Amniotic epithelial cell (primary cell): Measurements from ENCODE around the gene AXIN1.
A peak's percentile ranks its signal among the peaks of the same experiment; 100 is the strongest.
"Not testable (repeated sequence)": the region's sequence is repeated elsewhere in the genome, so short reads cannot be mapped to it uniquely, and the experiment has no call there.

ENCODE experiments used
- DNase-seq: peaks from one replicate; pipeline ENCODE4 v3.0.0-alpha.2; 2010; ENCODE audit warnings: low read depth

Gene AXIN1

DNA sequence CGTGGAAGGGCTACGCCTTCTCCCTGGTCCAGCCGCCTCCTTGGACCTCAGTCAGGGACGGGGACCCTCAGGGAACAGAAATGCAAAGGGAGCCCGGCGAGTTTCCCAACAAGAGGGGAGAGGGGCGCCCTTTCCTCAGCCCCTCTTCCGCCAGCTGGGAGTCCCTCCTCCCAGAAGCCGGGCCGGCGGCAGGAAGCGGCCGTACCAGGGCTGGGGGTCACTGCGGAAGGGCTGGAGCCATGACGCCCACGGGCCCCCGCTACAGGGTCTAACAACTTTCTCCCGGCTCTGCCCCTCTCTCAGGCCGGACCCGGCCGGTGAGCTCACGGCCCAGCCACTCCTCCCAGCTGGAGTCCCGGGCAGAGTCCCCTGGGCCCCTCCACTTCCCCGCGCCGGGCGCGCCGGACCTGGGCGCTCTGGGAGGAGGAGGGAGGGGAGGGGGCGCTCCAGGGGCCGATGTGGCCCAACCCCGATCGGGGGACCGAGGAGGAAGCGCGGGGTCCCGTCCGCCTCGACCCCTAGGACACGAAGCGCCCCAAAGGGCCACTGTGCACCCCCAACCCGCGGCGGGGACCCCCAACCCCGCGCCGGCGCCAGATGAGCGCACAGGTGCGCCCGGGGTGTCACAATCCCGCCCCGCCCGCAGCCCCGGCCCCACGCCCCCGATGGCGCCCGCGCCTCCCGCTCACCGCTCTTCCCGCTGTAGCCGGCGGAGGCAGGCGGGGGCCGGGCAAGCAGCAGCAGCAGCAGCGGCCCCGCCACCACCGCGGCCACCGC, 28.7 kb upstream of the AXIN1 start:
- no peak for DNase-seq

DNA sequence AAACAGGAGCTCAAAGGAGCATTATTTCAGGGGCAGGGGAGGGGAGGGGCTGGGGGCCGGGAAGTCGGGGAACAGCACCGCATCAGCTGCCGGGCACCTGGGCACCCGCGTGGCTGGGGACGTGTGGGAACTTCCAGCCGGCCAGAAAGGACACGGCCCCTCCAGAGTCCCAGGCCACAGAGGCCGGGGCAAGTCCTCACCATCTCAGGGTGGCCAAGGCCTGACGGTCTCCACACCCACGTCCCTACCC, 28.2 kb upstream of the AXIN1 start:
- DNase-seq: no peak

DNA sequence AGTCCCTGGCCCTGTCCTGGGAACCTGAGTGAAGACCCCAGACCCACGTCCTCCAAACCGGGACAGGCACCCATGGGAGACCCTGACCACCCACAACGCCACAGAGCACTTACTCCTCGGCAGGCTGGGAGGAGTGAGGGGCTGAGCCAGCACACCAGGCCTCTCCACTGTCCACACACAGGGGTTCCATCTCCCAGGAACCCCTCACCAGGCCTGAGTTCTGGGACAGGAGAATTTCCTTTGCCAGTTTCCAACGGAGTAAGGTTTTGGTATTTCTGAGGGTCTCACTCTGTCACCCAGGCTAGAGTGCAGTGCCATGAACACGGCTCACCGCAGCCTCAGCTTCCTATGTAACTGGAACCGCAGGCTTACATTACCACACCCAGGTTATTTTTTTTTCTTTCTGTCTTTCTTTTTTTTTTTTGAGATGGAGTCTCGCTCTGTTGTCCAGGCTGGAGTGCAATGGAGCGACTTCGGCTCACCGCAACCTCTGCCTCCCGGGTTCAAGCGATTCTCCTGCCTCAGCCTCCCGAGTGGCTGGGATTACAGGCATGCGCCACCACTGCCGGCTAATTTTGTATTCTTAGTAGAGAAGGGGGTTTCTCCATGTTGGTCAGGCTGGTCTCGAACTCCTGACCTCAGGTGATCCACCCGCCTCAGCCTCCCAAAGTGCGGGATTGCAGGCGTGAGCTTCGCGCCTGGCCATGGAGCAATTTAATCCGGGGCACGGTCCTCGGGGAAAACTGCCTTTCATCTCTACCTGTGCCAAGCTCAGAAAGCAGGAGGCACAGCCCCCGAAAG, 27.6 kb upstream of the AXIN1 start:
- DNase-seq: no peak

DNA sequence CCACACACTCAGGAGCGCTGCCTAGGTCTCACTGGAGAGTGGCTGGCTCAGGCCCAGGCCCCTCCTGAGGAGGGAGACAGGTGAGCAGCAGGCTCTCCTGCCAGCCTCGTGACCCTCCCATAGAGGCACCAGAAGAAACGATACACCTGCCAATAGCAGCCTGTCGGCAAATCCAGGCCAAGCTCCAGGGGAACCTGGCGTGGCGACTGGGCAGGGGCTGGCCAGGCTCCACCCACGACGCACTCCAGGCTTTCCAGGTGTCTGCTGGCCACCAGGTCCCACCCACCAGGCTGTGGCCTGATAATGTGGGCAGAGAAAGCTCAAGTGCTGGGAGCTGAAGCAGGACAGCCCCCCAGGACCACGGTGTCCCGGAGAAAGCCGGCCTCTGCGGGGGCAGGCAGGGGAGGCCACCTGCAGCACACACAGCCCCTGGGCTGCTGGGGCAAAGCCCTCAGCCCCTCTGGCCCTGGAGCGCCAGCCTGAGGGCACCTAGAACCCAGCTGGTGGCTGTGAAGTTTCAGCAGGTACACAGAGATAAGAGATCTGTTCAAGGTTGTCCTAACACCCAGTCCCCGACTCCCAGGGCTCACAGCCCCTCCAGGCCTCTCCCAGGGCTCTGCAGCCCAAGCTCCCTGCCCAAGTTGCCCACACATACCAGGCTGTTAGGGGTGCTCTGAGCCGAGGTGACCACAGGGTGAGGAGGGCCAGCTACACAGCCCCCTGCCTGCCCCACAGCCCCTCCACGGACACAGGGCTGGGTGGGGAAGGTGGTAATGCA, 26.8 kb upstream of the AXIN1 start:
- DNase-seq: no peak

DNA sequence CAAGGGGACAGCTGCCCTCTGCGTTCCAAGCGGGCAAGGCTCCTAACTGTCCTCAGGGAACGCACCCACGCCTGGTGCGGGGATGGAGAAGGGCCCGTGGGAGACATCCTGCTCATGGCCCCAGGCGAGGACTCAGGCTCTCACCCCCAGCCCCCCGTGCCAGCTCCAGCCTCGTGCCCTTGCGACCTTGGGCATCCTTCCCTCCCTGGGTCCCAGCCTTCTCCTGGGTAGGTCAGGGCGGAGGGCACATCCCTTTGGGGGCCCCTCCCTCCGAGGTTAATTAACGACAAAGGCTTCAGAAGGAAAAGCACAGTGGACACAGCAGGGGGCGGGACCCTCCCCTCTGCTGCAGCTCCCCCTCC, 26.3 kb upstream of the AXIN1 start:
- DNase-seq: no peak

DNA sequence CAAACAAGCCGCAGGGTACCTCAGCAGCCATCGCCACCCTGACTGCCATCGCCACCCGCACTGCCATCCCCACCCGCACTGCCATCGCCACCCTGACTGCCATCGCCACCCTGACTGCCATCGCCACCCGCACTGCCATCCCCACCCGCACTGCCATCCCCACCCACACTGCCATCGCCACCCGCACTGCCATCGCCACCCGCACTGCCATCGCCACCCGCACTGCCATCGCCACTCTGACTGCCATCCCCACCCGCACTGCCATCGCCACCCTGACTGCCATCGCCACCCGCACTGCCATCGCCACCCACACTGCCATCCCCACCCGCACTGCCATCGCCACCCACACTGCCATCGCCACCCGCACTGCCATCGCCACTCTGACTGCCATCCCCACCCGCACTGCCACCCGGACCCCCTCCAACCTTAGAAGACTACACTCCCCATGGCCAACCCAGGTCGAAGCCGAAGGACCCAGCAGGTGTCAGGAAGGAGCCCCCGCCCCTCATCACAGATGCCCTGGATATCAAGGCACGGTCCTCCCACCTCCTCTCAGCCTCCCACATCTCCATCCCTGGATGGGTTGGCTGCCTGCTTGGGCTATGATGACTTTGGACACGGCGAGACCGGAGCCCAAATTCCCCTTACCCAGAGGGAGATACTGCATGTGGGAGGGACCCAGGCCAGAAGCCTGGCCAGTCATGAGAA, 25.7 kb upstream of the AXIN1 start:
- not testable (repeated sequence) for DNase-seq

DNA sequence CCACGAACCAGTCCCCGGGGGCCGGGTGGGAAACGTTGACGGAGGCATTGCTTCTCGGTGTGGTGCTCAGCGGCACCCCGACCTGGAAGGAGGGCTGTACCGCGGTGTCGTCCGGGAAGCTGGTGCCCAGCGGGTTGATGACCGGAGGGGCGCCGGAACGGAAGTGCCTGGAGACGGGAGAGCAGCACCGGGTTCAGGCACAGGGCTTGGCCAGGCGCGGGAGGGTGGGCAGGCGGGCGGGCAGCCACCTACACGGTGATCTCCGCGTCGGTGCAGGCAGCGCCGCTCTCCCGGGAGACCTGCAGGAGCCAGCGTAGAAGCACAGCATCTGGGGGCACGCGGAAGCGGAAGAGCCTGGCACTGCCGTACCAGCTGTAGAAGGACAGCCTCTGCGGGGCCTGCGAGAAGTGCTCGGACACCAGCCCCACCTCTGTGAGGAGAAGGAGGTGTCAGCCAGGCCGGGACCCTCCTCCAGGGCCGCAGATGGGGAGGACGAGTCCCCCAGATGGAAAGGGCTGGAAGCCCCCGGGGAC, 25.0 kb upstream of the AXIN1 start:
- no peak for DNase-seq

DNA sequence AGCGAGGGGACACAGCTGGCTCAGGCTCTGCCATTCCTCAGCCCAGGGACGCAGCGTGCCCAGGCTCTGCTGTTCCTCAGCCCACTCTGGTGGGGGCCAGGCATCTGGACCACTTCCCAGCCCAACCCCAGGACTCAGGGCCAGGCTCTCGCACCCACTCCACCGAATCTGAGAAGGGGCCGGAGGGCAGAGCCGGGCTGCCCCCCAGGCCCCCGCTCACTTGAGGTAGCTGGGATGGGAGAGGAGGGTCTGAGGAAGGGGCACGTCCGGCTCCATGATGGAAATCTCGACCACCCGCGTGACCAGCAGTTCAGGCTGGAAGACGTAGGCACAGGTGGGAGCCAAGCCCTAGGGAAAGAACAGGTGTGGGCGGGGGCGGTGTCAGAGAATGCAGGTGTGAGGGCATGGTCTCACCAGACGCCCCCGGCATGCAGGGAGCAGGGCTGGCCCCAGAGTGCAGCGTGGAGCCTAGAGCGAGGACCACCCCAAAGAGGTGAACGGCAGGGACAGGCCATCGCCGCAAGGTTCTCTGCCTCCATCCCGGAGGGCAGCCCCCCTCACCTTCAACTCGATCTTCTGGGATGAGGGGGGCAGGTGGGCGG, 24.4 kb upstream of the AXIN1 start:
- DNase-seq: no peak

DNA sequence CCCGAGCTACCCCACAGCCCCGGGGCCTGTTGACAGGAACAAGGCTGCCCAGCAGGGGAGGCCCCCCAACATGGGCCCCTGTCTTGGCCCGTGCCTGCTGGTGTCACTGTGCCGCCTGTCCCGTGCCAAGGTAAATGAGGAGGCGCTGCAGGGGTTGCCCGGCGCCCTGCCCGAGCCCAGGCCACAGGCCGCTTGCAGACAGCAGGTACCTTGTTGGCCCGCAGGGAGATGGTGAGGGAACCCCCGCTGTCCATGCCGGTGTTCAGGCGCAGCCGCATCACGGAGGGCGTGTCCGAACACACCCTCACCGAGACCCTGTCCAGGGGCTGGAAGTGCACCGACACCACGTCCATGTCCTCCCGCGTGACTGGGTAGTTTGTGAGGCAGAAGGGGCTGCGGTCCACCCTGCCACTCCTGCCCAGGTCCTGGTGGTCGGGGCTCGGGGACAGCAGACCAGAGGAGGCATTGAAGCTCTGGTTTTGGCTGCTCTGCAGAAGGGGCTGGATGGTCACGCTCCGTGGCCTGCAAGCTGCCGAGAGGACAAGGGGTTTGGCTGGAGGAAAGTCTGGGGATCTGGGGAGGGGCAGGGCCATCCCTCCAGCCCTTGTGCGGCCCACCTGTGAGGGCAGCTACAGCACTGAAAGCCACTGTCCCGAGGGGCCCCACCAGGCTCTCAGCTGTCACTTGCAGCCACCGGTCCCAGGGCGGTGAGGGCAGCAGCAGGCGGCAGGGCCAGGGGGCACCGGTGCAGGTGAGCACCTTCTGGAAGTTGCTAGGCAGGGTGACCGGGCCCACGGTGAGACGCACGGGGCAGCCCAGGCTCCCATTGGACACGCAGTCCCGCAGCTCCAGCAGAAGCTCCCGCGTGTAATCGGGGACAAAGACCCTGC, 23.6 kb upstream of the AXIN1 start:
- DNase-seq: no peak

DNA sequence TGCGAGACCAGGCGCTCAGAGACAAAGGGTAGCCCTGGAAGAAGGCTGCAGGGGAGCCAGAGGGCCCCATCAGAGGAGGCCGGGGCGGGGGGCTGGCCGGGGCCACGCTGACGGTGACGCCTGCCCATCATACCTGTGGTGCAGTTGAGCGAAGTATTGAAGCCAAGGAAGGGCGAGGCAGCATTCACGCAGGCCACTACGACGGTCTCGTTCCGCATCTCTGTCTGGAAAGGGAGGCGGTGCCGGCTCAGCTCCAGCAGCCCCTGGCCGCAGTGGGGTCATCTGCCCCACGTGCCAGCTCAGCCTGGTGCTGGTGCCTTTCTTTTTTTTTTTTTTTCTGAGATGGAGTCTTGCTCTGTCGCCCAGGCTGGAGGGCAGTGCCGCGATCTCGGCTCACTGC, 22.7 kb upstream of the AXIN1 start:
- DNase-seq: no peak

DNA sequence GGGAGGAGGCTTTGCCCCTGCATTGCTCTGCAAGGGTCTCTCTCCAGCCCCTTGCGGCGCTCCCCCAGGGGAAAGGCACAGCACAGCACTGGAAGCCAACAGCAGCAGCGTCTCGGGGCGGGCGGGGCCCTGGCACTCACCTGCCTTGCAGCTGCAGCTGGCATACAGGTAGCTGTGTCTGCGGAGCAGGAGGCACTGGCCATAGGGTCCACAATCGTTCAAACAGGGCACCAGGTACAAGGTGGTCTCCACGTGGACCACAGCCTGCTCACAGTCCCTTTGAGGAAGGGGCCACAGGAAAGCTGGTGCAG, 22.0 kb upstream of the AXIN1 start:
- no peak for DNase-seq

DNA sequence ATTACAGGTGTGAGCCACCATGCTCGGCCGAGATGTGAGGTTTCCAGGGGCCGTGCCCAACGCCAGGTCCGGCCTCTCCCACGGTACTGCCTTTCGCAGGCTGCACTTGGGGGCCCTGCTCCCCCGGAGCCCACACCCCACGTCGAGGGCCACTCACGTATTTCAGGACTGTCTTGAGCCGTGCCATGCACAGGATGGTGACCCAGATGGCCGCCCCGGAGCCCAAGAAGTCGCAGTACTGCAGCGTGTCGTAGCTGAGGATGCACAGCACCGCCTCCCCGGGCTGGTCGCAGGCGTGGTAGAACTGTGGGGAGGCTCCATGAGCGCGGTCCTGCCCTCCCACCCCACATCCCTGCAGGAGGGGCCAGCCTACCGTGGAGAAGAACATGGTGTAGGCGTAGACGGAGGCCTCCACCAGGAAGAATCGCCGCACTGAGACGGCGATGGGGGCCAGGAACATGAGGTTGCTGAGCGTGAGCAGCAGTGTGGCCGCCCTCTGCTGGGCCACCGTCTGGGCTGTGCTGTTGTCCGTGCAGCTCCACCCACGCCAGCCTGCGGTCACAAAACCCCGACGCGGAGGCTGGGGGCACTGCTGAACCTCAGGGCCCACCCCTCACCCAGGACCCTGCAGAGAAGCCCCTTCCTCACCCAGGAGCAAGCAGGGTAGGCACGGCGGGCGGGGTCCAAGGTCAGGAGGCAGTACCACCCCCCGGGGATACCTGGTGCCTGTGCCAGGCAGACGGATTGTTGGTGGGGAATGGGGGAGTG, 21.5 kb upstream of the AXIN1 start:
- DNase-seq: no peak

DNA sequence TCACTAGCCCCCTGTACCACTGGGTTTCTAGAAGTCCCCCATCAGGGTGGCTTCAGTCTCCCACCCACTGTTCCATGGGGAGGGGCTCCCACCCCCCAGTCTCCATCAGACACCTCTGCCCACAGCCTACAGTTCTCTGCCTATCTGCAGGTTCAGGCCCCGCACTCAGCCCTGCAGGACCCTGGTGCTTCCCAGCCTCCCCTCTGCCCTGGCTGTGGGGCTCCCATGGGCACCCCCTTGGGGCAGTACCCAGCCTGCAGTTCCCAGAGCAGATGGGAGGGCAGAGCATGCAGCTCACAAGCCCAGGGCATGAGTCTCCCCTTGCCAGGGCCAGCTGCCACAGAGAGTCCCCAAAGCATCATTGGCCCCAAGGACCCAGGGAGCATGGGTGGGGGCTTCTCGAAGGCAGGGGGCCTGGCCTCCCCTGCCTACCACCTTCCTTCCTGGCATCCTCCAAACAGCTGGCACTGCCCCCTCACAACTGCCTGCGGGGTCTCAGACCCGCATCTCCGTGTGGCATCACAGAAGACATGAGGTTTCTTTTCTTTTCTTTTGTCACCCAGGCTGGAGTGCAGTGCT, 20.6 kb upstream of the AXIN1 start:
- no peak for DNase-seq

DNA sequence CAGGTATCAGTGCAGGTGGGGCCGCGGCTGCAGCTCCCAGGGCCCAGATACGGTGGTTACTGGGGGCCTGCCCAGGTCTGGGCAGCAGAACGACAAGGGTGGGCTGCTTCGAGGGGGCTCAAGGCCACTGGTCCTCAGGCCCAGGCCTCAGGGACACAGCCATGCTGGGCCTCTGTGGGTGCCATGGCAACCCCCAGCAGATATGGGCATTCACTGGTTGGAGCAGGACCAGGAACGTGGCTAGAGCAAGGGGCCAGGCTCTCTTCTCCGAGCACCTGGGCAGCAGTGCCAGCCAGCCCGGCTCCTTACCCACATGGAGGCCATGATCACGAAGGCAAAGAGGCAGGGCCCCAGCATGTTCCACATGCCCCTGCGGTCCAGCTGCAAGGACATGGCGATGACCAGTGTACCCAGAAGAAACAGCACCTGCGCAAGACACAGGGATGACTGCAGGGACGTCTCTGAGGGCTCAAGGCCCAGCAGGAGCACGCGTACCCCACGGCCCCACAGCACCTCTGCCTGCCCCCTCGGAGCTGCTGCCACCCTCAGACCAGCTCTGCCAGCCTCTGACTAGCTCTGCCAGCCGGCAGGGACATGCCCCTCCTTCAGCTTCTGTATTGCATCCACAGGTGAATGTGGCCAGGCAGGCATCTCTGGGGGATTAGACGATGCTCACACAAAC, 19.9 kb upstream of the AXIN1 start:
- DNase-seq: no peak

DNA sequence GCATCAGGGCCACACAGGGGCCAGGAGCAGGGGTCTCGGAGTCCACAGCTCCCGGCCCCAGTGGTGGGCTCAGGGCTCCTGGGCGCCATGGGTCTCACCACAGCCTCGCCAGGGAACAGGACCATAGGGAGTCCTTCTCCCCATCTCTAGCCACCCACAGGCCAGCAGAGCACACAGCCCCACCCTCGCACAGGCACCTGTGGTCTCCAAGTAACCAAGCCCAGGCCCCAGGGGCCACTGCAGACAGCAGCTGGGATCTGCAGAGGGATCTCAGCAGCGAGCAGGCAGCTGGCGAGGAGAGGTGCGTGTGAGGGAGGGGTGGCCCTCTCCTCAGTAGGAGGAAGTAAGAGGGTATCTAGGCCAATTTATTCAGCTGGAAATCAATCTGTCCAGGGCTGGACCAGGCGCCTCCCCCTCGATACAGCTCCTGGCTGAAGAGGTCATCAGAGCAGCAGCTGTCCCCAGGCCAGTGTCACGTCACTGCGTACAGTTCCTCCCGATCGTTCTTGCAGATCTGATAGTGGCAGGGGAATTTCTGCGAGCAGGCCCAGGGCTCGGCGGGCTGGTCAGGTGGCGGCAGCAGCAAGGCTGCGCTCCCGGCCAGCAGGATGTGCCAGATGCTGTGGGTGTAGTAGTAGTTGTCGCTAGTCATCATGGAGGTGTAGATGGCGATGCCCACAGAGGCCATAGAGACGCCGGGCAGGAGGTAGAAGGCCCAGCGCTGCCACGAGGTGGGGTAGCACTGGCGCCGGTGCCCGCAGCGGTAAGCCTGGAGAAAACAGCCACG, 19.2 kb upstream of the AXIN1 start:
- no peak for DNase-seq

DNA sequence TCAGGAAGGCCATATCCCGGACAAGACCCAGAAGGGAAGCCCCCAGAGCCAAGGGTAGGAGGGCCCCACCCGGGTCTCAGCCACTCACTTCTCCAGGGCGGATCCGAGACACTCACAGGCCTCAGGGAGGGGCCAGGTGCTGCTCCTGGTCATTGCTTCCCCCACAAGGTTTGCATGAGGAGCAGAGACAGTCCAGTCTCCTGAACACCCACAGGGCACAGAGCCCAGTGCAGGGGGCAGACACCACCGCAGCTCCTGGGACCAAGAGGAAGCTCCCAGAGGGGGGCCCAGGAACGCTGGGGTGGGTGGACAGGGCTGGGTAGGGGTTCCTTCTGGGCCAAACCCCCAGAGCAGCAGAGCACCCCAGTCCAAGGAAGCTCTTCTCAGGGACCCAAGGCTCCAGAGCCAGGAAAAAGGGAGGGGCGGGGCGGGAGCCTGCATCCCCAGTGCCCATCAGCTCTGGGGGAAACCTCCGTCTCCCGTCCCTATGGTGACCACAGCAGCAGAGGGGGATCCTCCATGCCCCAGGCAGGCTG, 18.5 kb upstream of the AXIN1 start:
- no peak for DNase-seq

DNA sequence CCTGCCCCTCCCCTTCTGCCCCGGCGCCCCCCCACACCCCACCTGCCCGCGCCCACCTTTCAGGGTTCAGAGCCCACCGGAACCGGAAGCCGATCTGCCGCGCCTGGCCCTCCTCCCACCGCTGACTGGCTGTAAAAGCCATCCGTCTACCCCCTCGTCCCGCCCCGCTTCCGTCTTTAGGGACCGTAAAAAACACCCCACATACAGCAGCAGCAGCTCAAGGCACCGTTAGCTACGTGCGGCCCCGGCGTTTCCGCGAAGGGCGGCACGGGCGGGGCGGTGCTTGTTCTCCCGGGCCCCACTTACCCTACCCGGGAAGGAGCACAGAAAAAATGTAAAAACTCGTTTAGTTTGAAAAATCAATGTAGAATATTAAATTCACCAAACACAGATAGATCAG, 17.9 kb upstream of the AXIN1 start, which contains the start of gene MRPL28:
TSS of gene MRPL28 (minus strand) at position 96 of the 400 bp plus-strand sequence. CDS start 320 bp downstream, outside the sequence.
- DNase-seq: peak; percentile 94

DNA sequence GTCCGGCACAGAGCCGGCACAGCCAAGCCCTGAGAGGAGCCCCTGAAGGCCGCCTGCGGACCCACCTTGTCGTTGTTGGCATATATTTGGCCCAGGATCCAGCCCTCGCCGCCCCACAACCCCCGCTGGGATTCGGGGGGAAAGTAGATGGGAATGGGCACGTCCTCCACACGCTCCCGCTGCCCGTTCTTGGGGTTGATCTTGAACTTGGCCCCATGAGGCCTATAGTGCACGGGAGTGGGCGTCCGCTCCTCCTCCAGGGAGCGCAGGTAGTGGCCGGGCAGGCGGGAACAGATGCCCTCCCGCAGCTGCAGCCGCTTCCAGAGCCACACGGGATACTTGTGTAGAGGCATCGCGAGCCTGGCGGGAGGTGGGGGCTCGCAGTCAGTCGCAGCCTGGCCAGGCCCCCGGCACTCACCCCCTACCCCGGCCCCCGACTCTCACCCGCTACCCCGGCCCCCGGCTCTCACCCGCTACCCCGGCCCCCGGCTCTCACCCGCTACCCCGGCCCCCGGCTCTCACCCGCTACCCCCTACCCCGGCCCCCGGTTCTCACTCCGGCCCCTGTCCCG, 17.4 kb upstream of the AXIN1 start:
- DNase-seq: peak; percentile 14
